ENCODE results near the gene CNPY2. TPM values are rescaled to one million over a fixed set of nuclear protein-coding genes. Genes with fewer than 3 reads are reported as not detected.
"Not testable (repeated sequence)": the region's sequence is repeated elsewhere in the genome, so short reads cannot be mapped to it uniquely, and the experiment has no call there.

CNPY2 gene
- total RNA-seq, 2 donors from 2014 or later, result 40.2 to 103 TPM

GRCh38 chr12:56296295-56296694 lies 19.5 kb downstream of the CNPY2 start:
- no peaks in the 10 kb centered on the region for H3K36me3 ChIP-seq (replicated peaks in 1 of 2; ENCODE audit: insufficient read depth in 1 of 2, low read depth in 2 of 2)
- peaks cover 41% of the 10 kb centered on the region for H3K4me1 ChIP-seq
- no peak overlapping the region for H3K4me3 ChIP-seq
- DNase-seq (no peak), ATAC-seq (no peak)
- no peak for TF ChIP-seq POLR2A (IDR thresholded peaks at IDR 0.05)
- TF ChIP-seq, protein P1, sequence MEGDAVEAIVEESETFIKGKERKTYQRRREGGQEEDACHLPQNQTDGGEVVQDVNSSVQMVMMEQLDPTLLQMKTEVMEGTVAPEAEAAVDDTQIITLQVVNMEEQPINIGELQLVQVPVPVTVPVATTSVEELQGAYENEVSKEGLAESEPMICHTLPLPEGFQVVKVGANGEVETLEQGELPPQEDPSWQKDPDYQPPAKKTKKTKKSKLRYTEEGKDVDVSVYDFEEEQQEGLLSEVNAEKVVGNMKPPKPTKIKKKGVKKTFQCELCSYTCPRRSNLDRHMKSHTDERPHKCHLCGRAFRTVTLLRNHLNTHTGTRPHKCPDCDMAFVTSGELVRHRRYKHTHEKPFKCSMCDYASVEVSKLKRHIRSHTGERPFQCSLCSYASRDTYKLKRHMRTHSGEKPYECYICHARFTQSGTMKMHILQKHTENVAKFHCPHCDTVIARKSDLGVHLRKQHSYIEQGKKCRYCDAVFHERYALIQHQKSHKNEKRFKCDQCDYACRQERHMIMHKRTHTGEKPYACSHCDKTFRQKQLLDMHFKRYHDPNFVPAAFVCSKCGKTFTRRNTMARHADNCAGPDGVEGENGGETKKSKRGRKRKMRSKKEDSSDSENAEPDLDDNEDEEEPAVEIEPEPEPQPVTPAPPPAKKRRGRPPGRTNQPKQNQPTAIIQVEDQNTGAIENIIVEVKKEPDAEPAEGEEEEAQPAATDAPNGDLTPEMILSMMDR (IDR thresholded peaks at IDR 0.05), result no peak
- 68 to 78% methylated on average over 5 of the region's 5 CpGs for WGBS, 2 donors
- no peaks in the 10 kb centered on the region for H3K27me3 ChIP-seq
- intact Hi-C loops (cut with DNase I), result no loop called here
- H3K27ac ChIP-seq, result no peak overlapping the region
- H3K9me3 ChIP-seq, result no peaks in the 10 kb centered on the region

GRCh38 chr12:56293795-56294194 lies 22.0 kb downstream of the CNPY2 start:
- 76 to 85% methylated on average over 5 of the region's 5 CpGs for WGBS, 2 donors
- ATAC-seq (no peak), DNase-seq (no peak)
- H3K4me1 ChIP-seq, result peaks cover 27% of the 10 kb centered on the region
- TF ChIP-seq, protein P1 (IDR thresholded peaks at IDR 0.05), result no peak
- no peak for TF ChIP-seq POLR2A (IDR thresholded peaks at IDR 0.05)
- H3K27me3 ChIP-seq, result no peaks in the 10 kb centered on the region
- H3K9me3 ChIP-seq, result no peaks in the 10 kb centered on the region
- H3K4me3 ChIP-seq, result no peak overlapping the region
- intact Hi-C loops (cut with DNase I), result no loop called here
- no peak overlapping the region for H3K27ac ChIP-seq
- H3K36me3 ChIP-seq (replicated peaks in 1 of 2; ENCODE audit: insufficient read depth in 1 of 2, low read depth in 2 of 2), result no peaks in the 10 kb centered on the region

- H3K4me1 ChIP-seq, result peaks cover 31% of the 10 kb centered on the region
- no peak for ATAC-seq
- 75 to 88% methylated on average over 2 to 3 of the region's 3 CpGs for WGBS, 2 donors
Observed at GRCh38 chr12:56288705-56289387, 26.9 kb downstream of the CNPY2 start.

GRCh38 chr12:56286044-56286830 lies 29.6 kb downstream of the CNPY2 start:
- Histone ChIP-seq H3K36me3 (replicated peaks in 1 of 2; ENCODE audit: insufficient read depth in 1 of 2, low read depth in 2 of 2) (peaks cover 3 to 14% of the 10 kb centered on the region in 2 donors), H3K27ac (peak overlapping the region in 1 of 4 donors; percentile 12), H3K27me3 (no peaks in the 10 kb centered on the region), H3K9me3 (no peaks in the 10 kb centered on the region), H3K4me1 (peaks cover 21% of the 10 kb centered on the region), H3K4me3 (no peak overlapping the region)
- intact Hi-C loops (cut with DNase I), result no loop called here
- WGBS, 2 donors, result 18 to 23% methylated on average over 4 of the region's 4 CpGs
- ATAC-seq, result peak; percentile 33
- DNase-seq, result peak in 1 of 4 donors; percentile 29
- no peak for TF ChIP-seq POLR2A (IDR thresholded peaks at IDR 0.05)
- TF ChIP-seq, protein P1 (IDR thresholded peaks at IDR 0.05), result no peak

More at GRCh38 chr12:56288705-56289387, 26.9 kb downstream of the CNPY2 start:
- no peak overlapping the region for H3K4me3 ChIP-seq
- H3K27me3 ChIP-seq, result no peaks in the 10 kb centered on the region
- H3K36me3 ChIP-seq (replicated peaks in 1 of 2; ENCODE audit: insufficient read depth in 1 of 2, low read depth in 2 of 2), result peaks cover 2 to 3% of the 10 kb centered on the region in 2 donors
- no peak overlapping the region for H3K27ac ChIP-seq
- intact Hi-C loops (cut with DNase I), result no loop called here
- DNase-seq, result no peak
- TF ChIP-seq POLR2A (IDR thresholded peaks at IDR 0.05), result no peak
- TF ChIP-seq, protein P1 (IDR thresholded peaks at IDR 0.05), result no peak
- no peaks in the 10 kb centered on the region for H3K9me3 ChIP-seq

GRCh38 chr12:56284263-56284662 lies 31.5 kb downstream of the CNPY2 start:
- H3K27me3 ChIP-seq; H3K27ac ChIP-seq; intact Hi-C loops (cut with DNase I); ATAC-seq; H3K4me3 ChIP-seq; DNase-seq; H3K9me3 ChIP-seq: not testable (repeated sequence)
- H3K36me3 ChIP-seq (replicated peaks in 1 of 2; ENCODE audit: insufficient read depth in 1 of 2, low read depth in 2 of 2), result peaks cover 3 to 16% of the 10 kb centered on the region in 2 donors
- 74 to 96% methylated on average over 5 of the region's 5 CpGs for WGBS, 2 donors
- peaks cover 21% of the 10 kb centered on the region for H3K4me1 ChIP-seq

Measured in body of pancreas (tissue), 4 donors.